Measurements from ENCODE around the gene KBTBD12.

DNA sequence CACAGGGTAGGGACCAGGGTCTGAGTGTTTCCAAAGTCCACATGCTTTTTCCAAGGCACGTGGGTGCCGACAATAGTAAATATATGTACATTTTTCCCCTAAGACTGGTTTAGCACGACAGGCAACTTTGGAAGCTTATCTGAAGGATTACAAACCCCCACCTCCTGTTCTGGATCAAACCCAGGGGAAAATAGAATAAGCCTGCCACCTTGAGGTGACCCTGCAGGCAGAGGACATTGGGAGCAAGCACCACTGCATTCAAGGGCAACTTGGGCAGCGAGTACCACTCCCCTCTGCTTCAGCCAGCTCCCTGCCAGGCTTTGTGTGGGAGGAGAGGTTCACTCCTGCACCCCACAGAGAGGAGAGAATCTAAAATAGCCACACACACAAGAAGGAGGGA lies 44.8 kb downstream of the KBTBD12 start:
- TF ChIP-seq, protein P1, sequence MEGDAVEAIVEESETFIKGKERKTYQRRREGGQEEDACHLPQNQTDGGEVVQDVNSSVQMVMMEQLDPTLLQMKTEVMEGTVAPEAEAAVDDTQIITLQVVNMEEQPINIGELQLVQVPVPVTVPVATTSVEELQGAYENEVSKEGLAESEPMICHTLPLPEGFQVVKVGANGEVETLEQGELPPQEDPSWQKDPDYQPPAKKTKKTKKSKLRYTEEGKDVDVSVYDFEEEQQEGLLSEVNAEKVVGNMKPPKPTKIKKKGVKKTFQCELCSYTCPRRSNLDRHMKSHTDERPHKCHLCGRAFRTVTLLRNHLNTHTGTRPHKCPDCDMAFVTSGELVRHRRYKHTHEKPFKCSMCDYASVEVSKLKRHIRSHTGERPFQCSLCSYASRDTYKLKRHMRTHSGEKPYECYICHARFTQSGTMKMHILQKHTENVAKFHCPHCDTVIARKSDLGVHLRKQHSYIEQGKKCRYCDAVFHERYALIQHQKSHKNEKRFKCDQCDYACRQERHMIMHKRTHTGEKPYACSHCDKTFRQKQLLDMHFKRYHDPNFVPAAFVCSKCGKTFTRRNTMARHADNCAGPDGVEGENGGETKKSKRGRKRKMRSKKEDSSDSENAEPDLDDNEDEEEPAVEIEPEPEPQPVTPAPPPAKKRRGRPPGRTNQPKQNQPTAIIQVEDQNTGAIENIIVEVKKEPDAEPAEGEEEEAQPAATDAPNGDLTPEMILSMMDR (IDR thresholded peaks at IDR 0.05) = peak in 4 of 5 experiments; percentile 16 to 35 (median 25)
- TF ChIP-seq EP300 (IDR thresholded peaks at IDR 0.05; ENCODE audit: low read depth) (no peak), POLR2A (IDR thresholded peaks at IDR 0.05) (no peak)

All from transverse colon (tissue), 3 donors.